Measurements from ENCODE around the gene NHLRC3. TPM values are rescaled to one million over a fixed set of nuclear protein-coding genes. Genes with fewer than 3 reads are reported as not detected.
"Not testable (repeated sequence)": the region's sequence is repeated elsewhere in the genome, so short reads cannot be mapped to it uniquely, and the experiment has no call there.

NHLRC3 gene
- total and polyA plus RNA-seq, 4 experiments from 2014 or later, result 4.6 to 27.3 (median 16.5) TPM

- Histone ChIP-seq H3K27ac (ENCODE audit: low read depth, low read length) (no peak overlapping the region), H3K36me3 (ENCODE audit: insufficient read depth, low read length) (no peaks in the 10 kb centered on the region), H3K4me3 (ENCODE audit: low read length in 2 of 2) (no peak overlapping the region), H3K9me3 (ENCODE audit: control insufficient read depth in 1 of 2, low read length in 2 of 2) (no peaks in the 10 kb centered on the region), H3K4me1 (ENCODE audit: insufficient read depth, low read length) (no peaks in the 10 kb centered on the region), H3K27me3 (ENCODE audit: insufficient read depth, low read length) (peaks cover 15% of the 10 kb centered on the region)
- intact Hi-C loops (cut with micrococcal nuclease), result no loop called here
- Mint-ChIP-seq H3K27ac (no peak overlapping the region), H3K9me3 (peaks cover 0 to 10% (median 4%) of the 10 kb centered on the region in 8 donors), H3K27me3 (peaks cover 23 to 29% of the 10 kb centered on the region in 2 donors), H3K4me3 (no peak overlapping the region), H3K4me1 (peaks cover 0 to 2% (median 0%) of the 10 kb centered on the region in 4 donors), H3K36me3 (no peaks in the 10 kb centered on the region)
- CTCF ChIA-PET (ENCODE audit: partially characterized antibody), result no interaction called here
- POLR2A ChIA-PET (ENCODE audit: partially characterized antibody), result no interaction called here
- no peak for DNase-seq
Observed at GRCh38 chr13:39073983-39074382, 35.7 kb downstream of the NHLRC3 start.

- H3K4me3 ChIP-seq (ENCODE audit: low read length in 2 of 2); CTCF ChIA-PET (ENCODE audit: partially characterized antibody); DNase-seq; H3K4me1 Mint-ChIP-seq; H3K27ac Mint-ChIP-seq; H3K27me3 Mint-ChIP-seq; H3K27me3 ChIP-seq (ENCODE audit: insufficient read depth, low read length); H3K36me3 ChIP-seq (ENCODE audit: insufficient read depth, low read length); H3K36me3 Mint-ChIP-seq; H3K9me3 ChIP-seq (ENCODE audit: control insufficient read depth in 1 of 2, low read length in 2 of 2); H3K9me3 Mint-ChIP-seq; H3K4me1 ChIP-seq (ENCODE audit: insufficient read depth, low read length); H3K4me3 Mint-ChIP-seq; H3K27ac ChIP-seq (ENCODE audit: low read depth, low read length); POLR2A ChIA-PET (ENCODE audit: partially characterized antibody); intact Hi-C loops (cut with micrococcal nuclease): not testable (repeated sequence)
Observed at GRCh38 chr13:39086251-39086945, 48.1 kb downstream of the NHLRC3 start.

- Mint-ChIP-seq H3K9me3 (no peaks in the 10 kb centered on the region), H3K27me3 (no peaks in the 10 kb centered on the region), H3K27ac (no peak overlapping the region), H3K4me1 (peaks cover 16 to 23% (median 18%) of the 10 kb centered on the region in 4 donors), H3K4me3 (no peak overlapping the region), H3K36me3 (no peaks in the 10 kb centered on the region)
- ChIA-PET CTCF (ENCODE audit: partially characterized antibody) (no interaction called here), POLR2A (ENCODE audit: partially characterized antibody) (no interaction called here)
- Histone ChIP-seq H3K4me1 (ENCODE audit: insufficient read depth, low read length) (no peaks in the 10 kb centered on the region), H3K4me3 (ENCODE audit: low read length in 2 of 2) (no peak overlapping the region), H3K27ac (ENCODE audit: low read depth, low read length) (no peak overlapping the region), H3K27me3 (ENCODE audit: insufficient read depth, low read length) (no peaks in the 10 kb centered on the region), H3K36me3 (ENCODE audit: insufficient read depth, low read length) (no peaks in the 10 kb centered on the region), H3K9me3 (ENCODE audit: control insufficient read depth in 1 of 2, low read length in 2 of 2) (no peaks in the 10 kb centered on the region)
- intact Hi-C loops (cut with micrococcal nuclease), result no loop called here
- no peak for DNase-seq
Observed at GRCh38 chr13:39091586-39091985, 53.3 kb downstream of the NHLRC3 start.

GRCh38 chr13:39095500-39095899, 57.2 kb downstream of the NHLRC3 start:
- no peaks in the 10 kb centered on the region for H3K9me3 ChIP-seq (ENCODE audit: control insufficient read depth in 1 of 2, low read length in 2 of 2)
- no peak overlapping the region for H3K27ac ChIP-seq (ENCODE audit: low read depth, low read length)
- H3K4me3 ChIP-seq (ENCODE audit: low read length in 2 of 2), result no peak overlapping the region
- H3K9me3 Mint-ChIP-seq, result no peaks in the 10 kb centered on the region
- ChIA-PET POLR2A (ENCODE audit: partially characterized antibody) (no interaction called here), CTCF (ENCODE audit: partially characterized antibody) (interaction anchor here (0.9 kb wide), 1 partner anchor 521 kb away, joined by 3 read pairs; no protein-coding TSS in a partner anchor)
- H3K36me3 ChIP-seq (ENCODE audit: insufficient read depth, low read length), result no peaks in the 10 kb centered on the region
- no peaks in the 10 kb centered on the region for H3K27me3 ChIP-seq (ENCODE audit: insufficient read depth, low read length)
- H3K4me3 Mint-ChIP-seq, result peak overlapping the region in 7 of 8 donors; percentile 5 to 72 (median 59)
- no peaks in the 10 kb centered on the region for H3K27me3 Mint-ChIP-seq
- no peak for DNase-seq
- no peaks in the 10 kb centered on the region for H3K36me3 Mint-ChIP-seq
- H3K27ac Mint-ChIP-seq, result peak overlapping the region in 5 of 7 donors; percentile 9 to 70 (median 36)
- H3K4me1 ChIP-seq (ENCODE audit: insufficient read depth, low read length), result no peaks in the 10 kb centered on the region
- intact Hi-C loops (cut with micrococcal nuclease), result no loop called here
- peaks cover 16 to 23% (median 18%) of the 10 kb centered on the region in 4 donors for H3K4me1 Mint-ChIP-seq

- Mint-ChIP-seq H3K27ac (no peak overlapping the region), H3K9me3 (no peaks in the 10 kb centered on the region), H3K4me1 (peaks cover 14 to 21% (median 17%) of the 10 kb centered on the region in 4 donors), H3K27me3 (no peaks in the 10 kb centered on the region), H3K36me3 (no peaks in the 10 kb centered on the region), H3K4me3 (no peak overlapping the region)
- no peak for DNase-seq
- Histone ChIP-seq H3K27ac (ENCODE audit: low read depth, low read length) (no peak overlapping the region), H3K4me1 (ENCODE audit: insufficient read depth, low read length) (no peaks in the 10 kb centered on the region), H3K36me3 (ENCODE audit: insufficient read depth, low read length) (no peaks in the 10 kb centered on the region), H3K9me3 (ENCODE audit: control insufficient read depth in 1 of 2, low read length in 2 of 2) (no peaks in the 10 kb centered on the region), H3K4me3 (ENCODE audit: low read length in 2 of 2) (no peak overlapping the region), H3K27me3 (ENCODE audit: insufficient read depth, low read length) (no peaks in the 10 kb centered on the region)
- ChIA-PET CTCF (ENCODE audit: partially characterized antibody) (no interaction called here), POLR2A (ENCODE audit: partially characterized antibody) (no interaction called here)
- intact Hi-C loops (cut with micrococcal nuclease), result no loop called here
Observed at GRCh38 chr13:39099231-39099630, 61.0 kb downstream of the NHLRC3 start.

Other genes starting within 250 kb of the NHLRC3 start
- not detected for gene STOML3, start 47.6 kb upstream of the NHLRC3 start, total RNA-seq
- not detected for gene STOML3, start 47.6 kb upstream of the NHLRC3 start, polyA plus RNA-seq
- 10 to 100 TPM; 48.1 to 49.5 TPM for gene PROSER1, start 367 bp upstream of the NHLRC3 start, total RNA-seq
- 10 to 100 TPM in 1 of 2 donors, 1 to 10 TPM in 1; 3.5 to 20.6 TPM for gene PROSER1, start 367 bp upstream of the NHLRC3 start, polyA plus RNA-seq

Measured in CD4-positive, alpha-beta memory T cell (primary cell).